ENCODE measurements around the gene PPP2R2C.

Gene PPP2R2C

DNA sequence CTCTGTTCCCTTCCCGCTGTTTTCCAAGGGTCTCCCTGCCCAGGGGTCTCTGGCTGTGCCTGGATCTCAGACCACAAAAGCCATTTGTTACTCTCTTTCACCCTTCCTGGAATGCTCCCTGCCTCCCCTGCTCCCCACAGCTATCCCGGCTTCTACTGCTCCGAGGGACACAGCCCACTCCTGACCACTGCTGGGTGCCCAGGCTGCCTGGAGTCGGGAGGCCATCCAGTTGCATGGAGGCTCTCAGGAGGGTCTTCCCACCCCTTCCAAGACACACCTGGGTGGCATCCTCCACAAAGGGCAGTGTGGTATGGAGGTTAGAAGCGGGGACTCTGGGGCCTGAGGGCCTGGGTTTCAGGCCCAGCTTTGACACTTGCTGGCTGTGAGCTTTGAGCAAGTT, 101.1 kb downstream of the PPP2R2C start:
- no peaks in the 10 kb centered on the region for H3K36me3 Mint-ChIP-seq (ENCODE audit: low read depth)
- no peaks in the 10 kb centered on the region for H3K4me1 Mint-ChIP-seq
- no peak for TF ChIP-seq CTCF (IDR thresholded peaks at IDR 0.05)
- no peaks in the 10 kb centered on the region for H3K9me3 Mint-ChIP-seq
- H3K27ac Mint-ChIP-seq = no peak overlapping the region
- H3K27me3 Mint-ChIP-seq (ENCODE audit: low read depth, poor library complexity) = peaks cover 30% of the 10 kb centered on the region
- no peak overlapping the region for H3K4me3 Mint-ChIP-seq
- no peak for DNase-seq

- Mint-ChIP-seq H3K36me3 (ENCODE audit: low read depth) (no peaks in the 10 kb centered on the region), H3K4me1 (no peaks in the 10 kb centered on the region), H3K27ac (no peak overlapping the region), H3K27me3 (ENCODE audit: low read depth, poor library complexity) (peaks cover 37% of the 10 kb centered on the region), H3K4me3 (no peak overlapping the region), H3K9me3 (no peaks in the 10 kb centered on the region)
- DNase-seq = peak; percentile 31
- TF ChIP-seq CTCF (IDR thresholded peaks at IDR 0.05) = no peak
These were observed 102.3 kb downstream of the PPP2R2C start for GRCh38 chr4:6369924-6370645.

GRCh38 chr4:6369511-6369910, 102.9 kb downstream of the PPP2R2C start:
- Mint-ChIP-seq H3K4me3 (no peak overlapping the region), H3K27me3 (ENCODE audit: low read depth, poor library complexity) (peaks cover 39% of the 10 kb centered on the region)
- TF ChIP-seq CTCF (IDR thresholded peaks at IDR 0.05) = no peak

GRCh38 chr4:6369035-6369434, 103.4 kb downstream of the PPP2R2C start:
- DNase-seq = no peak
- H3K27me3 Mint-ChIP-seq (ENCODE audit: low read depth, poor library complexity) = peaks cover 38% of the 10 kb centered on the region

More at GRCh38 chr4:6369511-6369910, 102.9 kb downstream of the PPP2R2C start:
- no peak for DNase-seq
- H3K36me3 Mint-ChIP-seq (ENCODE audit: low read depth) = no peaks in the 10 kb centered on the region
- no peaks in the 10 kb centered on the region for H3K9me3 Mint-ChIP-seq
- no peak overlapping the region for H3K27ac Mint-ChIP-seq
- no peaks in the 10 kb centered on the region for H3K4me1 Mint-ChIP-seq

DNA sequence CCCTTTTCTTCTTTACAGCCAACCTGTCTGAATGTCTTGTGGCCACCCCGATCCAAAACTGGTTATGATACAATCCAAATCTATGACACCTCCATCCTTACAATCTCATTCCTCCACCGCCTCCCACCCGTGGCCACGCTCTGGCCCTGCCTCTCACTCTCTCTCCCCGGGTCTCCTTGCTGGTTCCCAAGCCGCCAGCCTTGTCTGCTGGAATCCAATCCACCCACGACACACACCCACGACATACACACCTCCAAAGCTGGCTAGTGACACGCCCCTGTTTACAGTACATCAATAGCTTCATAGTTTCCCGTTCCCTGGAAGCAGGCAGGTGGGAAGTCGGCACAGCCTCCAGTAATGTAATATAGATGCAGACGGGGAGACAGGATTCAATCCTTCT, 103.8 kb downstream of the PPP2R2C start:
- no peak for DNase-seq
- H3K36me3 Mint-ChIP-seq (ENCODE audit: low read depth) = no peaks in the 10 kb centered on the region
- H3K4me1 Mint-ChIP-seq = no peaks in the 10 kb centered on the region
- peaks cover 38% of the 10 kb centered on the region for H3K27me3 Mint-ChIP-seq (ENCODE audit: low read depth, poor library complexity)
- H3K9me3 Mint-ChIP-seq = no peaks in the 10 kb centered on the region
- H3K4me3 Mint-ChIP-seq = no peak overlapping the region
- H3K27ac Mint-ChIP-seq = no peak overlapping the region
- no peak for TF ChIP-seq CTCF (IDR thresholded peaks at IDR 0.05)

More at GRCh38 chr4:6369035-6369434, 103.4 kb downstream of the PPP2R2C start:
- no peaks in the 10 kb centered on the region for H3K36me3 Mint-ChIP-seq (ENCODE audit: low read depth)
- no peak for TF ChIP-seq CTCF (IDR thresholded peaks at IDR 0.05)
- H3K4me1 Mint-ChIP-seq = no peaks in the 10 kb centered on the region
- H3K9me3 Mint-ChIP-seq = no peaks in the 10 kb centered on the region
- H3K27ac Mint-ChIP-seq = no peak overlapping the region
- H3K4me3 Mint-ChIP-seq = no peak overlapping the region

- H3K4me3 Mint-ChIP-seq = no peak overlapping the region
- H3K27me3 Mint-ChIP-seq (ENCODE audit: low read depth, poor library complexity) = peaks cover 40% of the 10 kb centered on the region
- H3K9me3 Mint-ChIP-seq = peaks cover 1% of the 10 kb centered on the region
- no peak overlapping the region for H3K27ac Mint-ChIP-seq
- no peaks in the 10 kb centered on the region for H3K36me3 Mint-ChIP-seq (ENCODE audit: low read depth)
- DNase-seq = no peak
- no peaks in the 10 kb centered on the region for H3K4me1 Mint-ChIP-seq
- no peak for TF ChIP-seq CTCF (IDR thresholded peaks at IDR 0.05)
These were observed 104.3 kb downstream of the PPP2R2C start for GRCh38 chr4:6368096-6368495.
